ENCODE data around the gene LONP2.
"Not testable (repeated sequence)": the region's sequence is repeated elsewhere in the genome, so short reads cannot be mapped to it uniquely, and the experiment has no call there.

Gene LONP2

DNA sequence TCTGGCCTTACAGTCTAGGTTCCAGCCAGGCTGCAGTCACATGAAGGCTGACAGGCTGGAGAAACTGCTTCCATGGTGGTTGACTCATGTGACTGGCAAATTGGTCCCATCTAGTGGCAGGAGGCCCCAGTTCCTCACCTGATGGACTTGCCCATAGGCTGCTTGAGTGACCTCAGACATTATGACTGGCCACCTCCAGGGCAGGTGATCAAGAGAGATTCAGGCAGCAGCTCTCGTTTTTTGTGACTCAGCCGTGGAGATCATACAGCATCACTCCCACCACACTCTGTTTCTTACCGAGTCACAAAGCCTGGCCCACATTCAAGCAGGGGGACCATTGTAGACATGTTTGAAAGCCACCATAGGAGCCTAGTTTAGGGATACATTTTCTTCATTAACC lies 106.6 kb downstream of the LONP2 start:
- DNase-seq (ENCODE audit: low read depth), result no peak
- TF ChIP-seq CTCF (IDR thresholded peaks at IDR 0.05; ENCODE audit: control insufficient read depth, extremely low read depth, insufficient read depth), result no peak
- H3K4me3 ChIP-seq (ENCODE audit: low read depth, low read length), result no peak overlapping the region

DNA sequence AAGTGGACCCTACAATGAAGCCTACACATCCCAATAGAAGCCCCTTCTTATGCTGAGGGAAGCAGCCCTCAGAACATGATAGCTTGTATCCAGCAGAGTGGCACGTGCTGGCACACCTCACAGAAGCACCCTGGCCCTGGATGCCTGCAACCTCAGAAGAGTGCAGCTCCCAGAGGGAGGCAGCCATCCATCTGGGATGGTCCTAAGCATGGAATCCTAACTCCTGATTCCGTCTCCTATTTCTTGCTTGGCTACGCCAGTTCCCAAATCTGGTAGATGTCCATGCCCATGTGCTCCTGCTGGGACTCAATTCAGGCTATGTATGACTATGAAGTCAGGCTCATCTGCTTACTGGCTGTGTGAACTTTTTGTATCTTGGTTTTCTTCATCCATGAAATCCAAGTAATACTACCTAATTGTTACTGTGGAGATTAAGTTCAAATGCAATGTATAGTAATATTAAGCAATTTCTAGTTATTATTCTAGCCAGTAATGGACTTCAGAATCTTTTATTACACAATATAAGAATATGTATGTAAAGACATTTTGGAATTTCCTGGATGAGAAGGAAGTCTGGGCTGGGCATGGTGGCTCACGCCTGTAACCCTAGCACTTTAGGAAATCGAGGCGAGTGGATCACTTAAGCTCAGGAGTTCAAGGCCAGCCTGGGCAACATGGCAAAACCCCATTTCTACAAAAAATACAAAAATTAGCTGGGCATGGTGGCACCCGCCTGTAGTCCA lies 108.7 kb downstream of the LONP2 start:
- no peak for DNase-seq (ENCODE audit: low read depth)
- no peak for TF ChIP-seq CTCF (IDR thresholded peaks at IDR 0.05; ENCODE audit: control insufficient read depth, extremely low read depth, insufficient read depth)
- H3K4me3 ChIP-seq (ENCODE audit: low read depth, low read length), result no peak overlapping the region

DNA sequence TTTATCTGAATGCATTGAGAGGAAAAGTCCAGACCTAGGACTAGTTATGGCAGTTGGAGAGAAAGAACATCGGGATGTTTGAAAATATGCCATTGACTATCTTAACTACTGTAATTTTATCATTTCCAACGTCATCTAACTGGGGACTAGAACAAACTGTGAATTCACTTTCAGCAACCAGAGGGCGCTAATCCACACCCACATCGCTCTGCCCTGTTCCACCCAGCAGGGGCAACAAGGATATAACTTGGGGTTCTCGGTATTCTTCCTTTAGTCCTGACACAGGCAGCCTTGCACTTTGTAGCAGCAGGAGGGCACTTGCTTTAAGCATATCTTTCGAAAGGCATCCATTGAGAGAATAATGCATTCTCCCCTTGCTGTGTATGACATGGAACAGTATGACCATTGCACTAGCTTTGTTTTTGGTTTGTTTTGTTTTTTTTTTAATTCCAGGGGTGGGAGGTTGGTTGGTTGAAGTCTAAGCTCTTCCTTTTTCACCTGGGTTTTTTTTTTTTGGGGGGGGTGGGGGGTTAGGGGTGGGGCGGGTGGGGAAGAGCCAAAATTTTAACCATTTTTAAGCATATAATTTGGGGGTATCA lies 109.6 kb downstream of the LONP2 start:
- DNase-seq (ENCODE audit: low read depth), result no peak
- no peak overlapping the region for H3K4me3 ChIP-seq (ENCODE audit: low read depth, low read length)
- TF ChIP-seq CTCF (IDR thresholded peaks at IDR 0.05; ENCODE audit: control insufficient read depth, extremely low read depth, insufficient read depth), result peak; percentile 86

GRCh38 chr16:48354385-48354784 lies 110.3 kb downstream of the LONP2 start:
- H3K4me3 ChIP-seq (ENCODE audit: low read depth, low read length); DNase-seq (ENCODE audit: low read depth): not testable (repeated sequence)

DNA sequence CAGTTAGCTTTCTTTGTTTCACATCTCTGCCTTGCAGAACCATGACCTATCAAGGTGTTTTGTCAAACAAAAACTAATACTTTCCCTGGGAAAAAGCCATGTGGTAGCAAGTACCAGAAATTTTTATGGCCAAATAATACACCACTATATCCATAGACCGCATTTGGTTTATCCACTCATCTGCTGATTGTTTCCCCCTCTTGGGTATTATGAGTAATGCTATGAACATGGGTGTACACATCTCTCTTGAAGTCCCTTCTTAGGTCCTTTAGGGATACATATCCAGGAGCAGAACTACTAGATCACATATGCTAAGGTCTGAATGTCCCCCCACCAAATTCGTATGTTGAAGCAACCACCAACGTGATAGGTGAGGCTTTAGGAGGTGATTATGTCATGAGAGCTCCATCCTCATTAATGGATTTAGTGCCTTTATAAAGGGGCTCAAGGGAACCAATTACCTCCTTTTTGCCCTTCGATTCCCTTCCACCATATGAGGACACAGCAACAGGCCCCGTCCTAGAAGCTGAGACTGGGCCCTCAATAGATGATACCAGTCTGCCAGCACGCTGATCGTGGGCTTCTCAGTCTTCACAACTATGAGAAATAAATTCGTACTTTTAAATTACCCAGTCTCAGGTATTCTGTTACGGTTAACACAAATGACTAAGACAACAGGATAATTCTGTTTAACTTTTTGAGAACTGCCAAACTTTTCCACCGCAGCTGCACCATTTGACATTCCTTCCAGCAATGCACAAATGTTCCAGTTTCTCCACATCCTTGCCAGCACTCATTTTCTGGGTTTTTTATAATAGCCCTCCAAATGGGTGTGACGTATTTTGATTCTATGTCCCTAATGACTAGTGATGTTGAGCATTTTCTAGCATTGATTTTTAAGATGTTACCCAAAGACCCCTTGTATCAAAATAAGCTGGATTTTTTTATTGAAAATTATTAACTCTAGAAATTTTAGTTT lies 111.1 kb downstream of the LONP2 start:
- H3K4me3 ChIP-seq (ENCODE audit: low read depth, low read length), result no peak overlapping the region
- no peak for DNase-seq (ENCODE audit: low read depth)
- no peak for TF ChIP-seq CTCF (IDR thresholded peaks at IDR 0.05; ENCODE audit: control insufficient read depth, extremely low read depth, insufficient read depth)

- no peak for TF ChIP-seq CTCF (IDR thresholded peaks at IDR 0.05; ENCODE audit: control insufficient read depth, extremely low read depth, insufficient read depth)
- no peak for DNase-seq (ENCODE audit: low read depth)
- H3K4me3 ChIP-seq (ENCODE audit: low read depth, low read length), result no peak overlapping the region
Measured at GRCh38 chr16:48356633-48357376, 112.7 kb downstream of the LONP2 start.
